RKO (cell line): Measurements from ENCODE around the gene STK25.

Experiments used
- DNase-seq: peaks from one replicate; pipeline ENCODE4 v3.0.0-alpha.2; 2016; ENCODE audit warnings: low spot score

The STK25 gene

GRCh38 chr2:241493092-241493491 is 15.3 kb downstream of the STK25 start:
- no peak for DNase-seq

- DNase-seq, result no peak
These were observed 16.2 kb downstream of the STK25 start for GRCh38 chr2:241492174-241492565.

GRCh38 chr2:241491549-241492173 is 16.7 kb downstream of the STK25 start:
- DNase-seq, result no peak

- no peak for DNase-seq
These were observed 17.4 kb downstream of the STK25 start for GRCh38 chr2:241490825-241491506.

GRCh38 chr2:241489733-241490680 is 18.4 kb downstream of the STK25 start:
- peak; percentile 34 for DNase-seq

GRCh38 chr2:241489088-241489487 is 19.3 kb downstream of the STK25 start:
- no peak for DNase-seq

GRCh38 chr2:241485172-241485911 is 23.0 kb downstream of the STK25 start:
- DNase-seq, result no peak

- DNase-seq, result no peak
These were observed 25.1 kb downstream of the STK25 start for GRCh38 chr2:241483305-241483704.

- DNase-seq, result no peak
These were observed 26.0 kb downstream of the STK25 start for GRCh38 chr2:241482126-241482955.

- no peak for DNase-seq
These were observed 26.7 kb downstream of the STK25 start for GRCh38 chr2:241481687-241482086.

GRCh38 chr2:241479026-241479898 is 29.1 kb downstream of the STK25 start:
- DNase-seq, result no peak

GRCh38 chr2:241478166-241478565 is 30.2 kb downstream of the STK25 start:
- no peak for DNase-seq

- no peak for DNase-seq
These were observed 33.1 kb downstream of the STK25 start for GRCh38 chr2:241475267-241475666.

GRCh38 chr2:241473399-241473798 is 35.0 kb downstream of the STK25 start:
- no peak for DNase-seq

- no peak for DNase-seq
These were observed 38.6 kb downstream of the STK25 start for GRCh38 chr2:241469746-241470145.

- no peak for DNase-seq
These were observed 40.0 kb downstream of the STK25 start for GRCh38 chr2:241468476-241468781.

GRCh38 chr2:241467777-241468475 is 40.5 kb downstream of the STK25 start:
- DNase-seq, result no peak

- no peak for DNase-seq
These were observed 42.2 kb downstream of the STK25 start for GRCh38 chr2:241466230-241466629.

GRCh38 chr2:241465543-241465942 is 42.8 kb downstream of the STK25 start:
- DNase-seq, result no peak
